GM12872 (cell line): ENCODE measurements around the gene GLOD4.

Source experiments
- TF ChIP-seq, protein P1 (sequence below): IDR thresholded peaks from 3 replicates; pipeline ENCODE4 v1.5.1; 2011; ENCODE audit warnings: low read depth, mild to moderate bottlenecking, low read length, moderate library complexity; ENCODE audit not compliant: insufficient read depth

GLOD4 gene

DNA sequence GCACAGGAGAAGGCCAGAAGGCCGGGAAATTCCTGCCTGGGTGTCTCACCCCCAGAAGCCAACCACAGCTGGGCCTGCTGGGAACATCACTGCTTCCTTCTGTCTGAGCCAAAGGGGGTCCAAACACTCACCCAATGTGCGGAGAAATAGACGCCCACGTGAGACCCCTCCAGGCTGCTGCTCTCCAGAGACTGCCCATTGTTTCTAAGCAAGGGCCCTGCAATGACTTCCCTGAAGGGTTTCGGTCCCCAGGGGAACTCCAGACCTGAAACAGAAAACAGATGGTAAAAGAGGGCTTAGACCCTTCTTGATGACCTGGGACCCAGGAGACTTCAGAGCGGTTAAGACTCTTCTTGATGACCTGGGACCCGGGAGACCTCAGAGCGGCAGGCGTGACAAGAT, 41.4 kb upstream of the GLOD4 start:
- TF ChIP-seq, protein P1, sequence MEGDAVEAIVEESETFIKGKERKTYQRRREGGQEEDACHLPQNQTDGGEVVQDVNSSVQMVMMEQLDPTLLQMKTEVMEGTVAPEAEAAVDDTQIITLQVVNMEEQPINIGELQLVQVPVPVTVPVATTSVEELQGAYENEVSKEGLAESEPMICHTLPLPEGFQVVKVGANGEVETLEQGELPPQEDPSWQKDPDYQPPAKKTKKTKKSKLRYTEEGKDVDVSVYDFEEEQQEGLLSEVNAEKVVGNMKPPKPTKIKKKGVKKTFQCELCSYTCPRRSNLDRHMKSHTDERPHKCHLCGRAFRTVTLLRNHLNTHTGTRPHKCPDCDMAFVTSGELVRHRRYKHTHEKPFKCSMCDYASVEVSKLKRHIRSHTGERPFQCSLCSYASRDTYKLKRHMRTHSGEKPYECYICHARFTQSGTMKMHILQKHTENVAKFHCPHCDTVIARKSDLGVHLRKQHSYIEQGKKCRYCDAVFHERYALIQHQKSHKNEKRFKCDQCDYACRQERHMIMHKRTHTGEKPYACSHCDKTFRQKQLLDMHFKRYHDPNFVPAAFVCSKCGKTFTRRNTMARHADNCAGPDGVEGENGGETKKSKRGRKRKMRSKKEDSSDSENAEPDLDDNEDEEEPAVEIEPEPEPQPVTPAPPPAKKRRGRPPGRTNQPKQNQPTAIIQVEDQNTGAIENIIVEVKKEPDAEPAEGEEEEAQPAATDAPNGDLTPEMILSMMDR: no peak

DNA sequence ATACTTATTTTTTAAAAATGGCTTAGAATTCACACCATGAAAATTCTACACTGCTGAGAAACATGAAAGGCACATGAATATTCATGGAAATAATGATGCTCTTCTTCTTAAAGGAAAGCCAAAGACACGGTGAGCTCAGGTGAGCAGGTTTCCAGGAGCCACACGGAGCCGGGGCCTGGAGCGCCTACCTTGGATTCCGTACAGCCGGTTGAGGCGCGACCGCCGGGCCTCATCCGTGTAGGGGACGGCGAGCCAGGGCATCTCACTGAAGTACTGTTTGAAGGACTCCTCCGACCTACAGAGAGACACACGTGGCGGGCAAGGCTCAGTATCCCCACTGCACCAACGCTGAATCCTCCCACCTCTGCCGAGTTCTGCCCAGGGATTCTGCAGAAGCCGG, 37.2 kb upstream of the GLOD4 start:
- TF ChIP-seq, protein P1: no peak

DNA sequence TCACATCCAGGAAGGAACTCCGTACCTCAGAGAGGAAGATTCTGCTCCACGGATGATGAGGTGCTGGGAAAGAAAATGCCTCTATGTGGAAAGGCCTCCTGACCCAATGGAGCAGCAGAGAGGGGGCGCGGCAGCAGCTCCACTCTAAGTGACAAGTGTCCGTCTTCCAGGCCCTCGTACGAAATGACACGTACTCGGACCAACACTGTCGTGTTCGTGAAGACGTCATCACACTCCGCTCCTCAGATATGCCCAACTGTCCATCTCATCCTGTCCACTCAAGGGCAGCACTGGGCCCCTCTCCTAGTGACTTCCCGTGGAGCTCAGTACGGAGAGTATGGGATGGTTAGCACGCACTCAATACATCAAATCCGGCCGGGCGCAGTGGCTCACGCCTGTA, 32.3 kb upstream of the GLOD4 start:
- TF ChIP-seq, protein P1: no peak

DNA sequence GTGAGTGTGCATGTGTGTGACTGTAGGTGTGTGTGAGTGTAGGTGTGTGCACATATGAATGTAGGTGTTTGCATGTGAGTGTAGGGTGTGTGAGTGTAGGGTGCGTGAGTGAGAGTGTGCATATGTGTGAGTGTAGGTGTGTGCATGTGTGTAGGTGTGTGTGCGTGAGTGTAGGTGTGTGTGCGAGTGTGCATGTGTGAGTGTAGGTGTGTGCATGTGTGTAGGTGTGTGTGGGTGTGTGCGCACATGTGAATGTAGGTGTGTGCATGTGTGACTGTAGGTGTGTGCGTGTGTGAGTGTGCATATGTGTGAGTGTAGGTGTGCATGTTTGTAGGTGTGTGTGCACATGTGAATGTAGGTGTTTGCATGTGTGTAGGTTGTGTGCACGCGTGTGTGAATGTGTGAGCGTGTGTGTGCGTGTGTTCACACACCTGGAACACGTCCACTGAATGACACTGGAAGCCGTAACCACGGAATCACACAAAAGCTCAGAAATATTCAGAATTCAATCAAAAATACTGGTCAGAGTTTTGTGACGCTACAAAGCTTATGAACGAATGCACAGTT, 30.6 kb upstream of the GLOD4 start:
- TF ChIP-seq, protein P1: no peak

DNA sequence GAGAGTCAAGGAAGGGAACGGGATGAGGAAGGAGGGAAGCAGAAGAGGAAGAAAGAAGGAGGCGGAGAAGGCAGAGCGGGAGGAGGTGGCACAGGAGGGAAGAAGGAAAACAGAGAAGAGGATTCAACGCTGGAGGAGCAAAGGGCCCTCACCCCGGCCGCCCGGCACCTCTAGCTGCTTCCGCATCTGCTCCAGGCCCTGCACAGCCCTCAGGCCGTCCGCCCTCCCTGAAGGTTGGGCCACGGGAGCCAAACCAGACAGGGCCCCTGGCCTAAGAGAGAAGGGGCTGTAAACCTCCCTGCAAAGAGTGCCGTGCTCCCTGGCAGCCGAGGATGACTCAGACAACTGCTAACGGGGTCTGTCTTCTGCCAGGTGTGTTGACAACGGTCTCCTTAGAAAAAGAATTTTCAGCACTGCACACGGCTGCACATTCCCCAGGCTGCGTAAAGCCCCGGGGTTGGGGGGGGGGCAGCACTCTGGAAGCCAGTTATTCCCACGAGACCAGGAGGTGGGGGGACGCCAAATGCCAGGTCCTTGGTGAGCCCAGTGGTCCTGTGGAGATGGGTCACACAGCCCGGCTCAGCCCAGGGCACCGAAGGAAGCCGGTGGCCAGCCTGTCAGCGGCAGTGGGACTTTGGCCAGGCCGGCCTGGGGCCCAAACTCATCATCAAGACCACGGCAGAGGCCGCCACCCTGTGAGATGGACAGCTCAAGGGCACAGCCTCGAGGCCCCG, 29.1 kb upstream of the GLOD4 start:
- TF ChIP-seq, protein P1: no peak

DNA sequence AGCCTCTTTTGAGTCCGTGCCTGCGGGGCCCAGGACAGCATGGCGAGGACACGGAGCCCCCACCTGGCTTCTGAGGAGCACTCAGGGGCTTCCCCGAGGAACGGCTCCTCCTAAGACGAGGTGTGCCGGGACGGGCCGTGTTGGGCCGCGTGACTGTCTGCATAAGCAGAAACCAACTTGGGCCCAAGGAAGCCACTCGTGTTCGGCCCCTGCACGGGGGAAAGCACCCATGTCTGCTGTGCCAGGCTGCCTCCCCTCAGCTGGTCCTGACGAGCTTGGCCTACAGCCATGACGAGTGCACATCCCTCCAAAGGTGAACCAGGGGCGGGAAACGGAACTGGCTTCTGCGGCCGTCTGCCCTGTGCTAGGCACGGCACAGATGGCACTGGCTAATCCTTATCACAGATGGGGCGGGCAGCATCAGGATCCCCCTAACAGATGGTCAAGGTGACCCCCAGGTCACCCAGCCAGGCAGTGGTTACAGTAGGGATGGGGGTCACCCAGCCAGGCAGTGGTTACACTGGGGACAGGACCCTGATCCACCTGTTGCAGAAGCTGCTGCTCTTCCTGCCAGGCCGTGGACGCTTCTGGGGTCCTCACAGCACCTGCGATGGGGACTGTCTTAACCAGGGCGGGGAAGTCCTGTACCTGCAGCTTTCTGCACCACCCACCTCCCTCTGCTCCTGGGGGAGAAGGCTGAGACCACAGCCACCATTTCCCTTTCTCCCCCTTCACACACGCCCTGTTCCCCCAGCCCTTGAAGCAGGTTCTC, 25.6 kb upstream of the GLOD4 start:
- TF ChIP-seq, protein P1: no peak

DNA sequence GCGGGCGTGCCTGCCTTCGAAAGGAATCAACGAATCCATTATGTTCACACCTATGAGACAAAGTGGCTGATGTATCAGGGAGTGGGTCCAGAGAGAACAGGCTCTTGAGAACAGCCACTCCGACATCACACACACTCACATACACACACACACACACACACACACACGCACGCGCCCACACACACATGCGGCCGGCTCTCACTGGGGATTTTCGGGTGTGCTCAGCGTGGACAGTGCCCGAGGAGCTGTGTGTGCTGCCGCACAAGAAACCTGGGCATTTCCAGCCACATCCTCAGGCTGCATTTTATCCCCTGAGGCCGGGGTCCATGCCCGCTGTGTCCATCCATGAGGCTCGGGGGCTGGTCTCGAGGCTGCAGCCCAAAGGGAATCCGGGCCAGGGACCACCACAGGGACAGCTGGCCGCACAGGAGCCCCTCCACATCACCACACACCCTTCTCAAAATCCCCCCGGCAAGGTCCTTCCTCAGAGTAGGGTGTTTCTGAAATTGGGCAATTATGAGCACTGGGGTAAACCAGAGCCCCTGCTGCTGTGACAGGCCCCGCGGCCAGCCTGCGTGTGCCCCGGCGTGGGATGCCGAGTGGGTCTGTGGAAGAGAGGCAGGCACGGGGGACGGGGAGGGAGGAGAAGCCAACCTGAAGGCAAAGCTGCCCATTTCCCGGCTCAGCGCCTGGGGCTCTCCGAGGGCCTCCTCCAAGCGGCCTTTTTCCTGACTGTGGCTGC, 24.9 kb upstream of the GLOD4 start:
- TF ChIP-seq, protein P1: no peak
